GM11168 (cell line): Measurements from ENCODE around the gene WNT3A.

Experiments used
- in situ Hi-C: fragments of 300-500 bp; cut with MboI; formaldehyde crosslinking; loops from one replicate; pipeline ENCODE4 v1.12.0; 2022; ENCODE audit warnings: low sequenced_read_pairs; ENCODE audit not compliant: unreplicated experiment

The WNT3A gene

DNA sequence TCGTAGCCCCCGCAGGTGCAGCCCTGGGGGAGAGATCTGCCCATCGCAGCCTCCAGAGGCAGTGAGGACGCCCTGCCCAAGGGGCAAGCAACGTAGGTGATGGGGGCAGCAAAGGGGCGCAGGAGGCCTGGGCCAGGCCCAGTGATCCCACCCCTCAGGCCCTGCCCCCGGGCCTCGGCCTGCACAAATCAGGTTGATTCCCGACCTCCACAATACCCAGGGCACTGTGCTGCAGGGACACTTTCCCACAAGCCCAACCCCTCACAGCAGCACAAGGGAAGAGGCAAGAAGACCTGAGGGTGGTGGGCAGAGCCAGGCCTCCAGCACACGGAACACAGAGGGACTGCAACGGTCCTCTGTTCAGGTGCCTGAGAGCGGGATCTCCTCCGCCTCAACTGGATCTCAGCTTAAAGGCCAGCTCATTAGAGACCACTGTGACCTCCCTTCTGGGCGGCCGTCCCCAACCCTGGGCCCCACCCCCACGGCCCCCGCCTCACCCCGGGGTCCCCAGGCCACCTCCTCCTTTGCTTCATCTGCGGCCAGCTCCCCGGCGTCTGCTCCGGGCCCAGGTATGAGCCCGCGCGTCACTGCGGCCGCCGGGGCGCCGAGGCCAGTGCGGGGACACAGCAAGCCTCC lies 74.9 kb downstream of the WNT3A start:
- in situ Hi-C loops: no loop called here

DNA sequence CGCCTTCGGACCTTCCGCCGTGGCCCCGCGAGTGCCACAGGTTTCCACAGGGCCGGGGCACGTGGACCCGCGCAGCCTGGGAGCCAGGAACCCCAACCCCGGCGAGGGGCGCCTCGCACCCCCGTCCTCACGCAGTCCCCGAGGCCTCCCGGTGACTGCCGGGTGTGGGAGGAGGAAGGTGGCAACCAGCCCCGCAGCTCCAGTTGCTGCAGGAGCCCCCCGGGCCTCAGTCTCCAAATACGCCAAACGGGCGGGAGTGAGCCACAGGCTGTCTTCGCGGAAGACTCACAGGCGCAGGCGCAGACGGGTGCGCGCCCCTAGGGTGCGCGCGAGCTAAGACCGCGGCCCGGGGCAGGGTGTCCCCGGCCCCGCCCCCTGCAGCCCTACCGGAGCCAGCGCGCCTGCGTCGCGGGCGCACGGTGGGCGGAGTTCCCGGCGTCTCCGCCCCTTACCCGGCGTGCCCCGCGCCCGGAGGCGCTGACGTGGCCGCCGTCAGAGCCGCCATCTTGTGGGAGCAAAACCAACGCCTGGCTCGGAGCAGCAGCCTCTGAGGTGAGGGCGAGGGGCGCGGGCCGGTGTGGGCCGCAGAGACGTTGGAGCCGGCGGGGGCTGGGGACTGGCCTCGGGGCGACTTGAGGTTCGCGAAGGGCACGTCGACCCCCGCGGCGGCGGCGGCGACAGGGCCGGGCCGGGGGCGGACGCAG lies 75.6 kb downstream of the WNT3A start, which contains the start of gene ARF1:
Gene ARF1 (plus strand): TSS at position 495 of the 704 bp plus-strand sequence. CDS start 14,407 bp downstream, outside the sequence.
- in situ Hi-C loops: no loop called here

DNA sequence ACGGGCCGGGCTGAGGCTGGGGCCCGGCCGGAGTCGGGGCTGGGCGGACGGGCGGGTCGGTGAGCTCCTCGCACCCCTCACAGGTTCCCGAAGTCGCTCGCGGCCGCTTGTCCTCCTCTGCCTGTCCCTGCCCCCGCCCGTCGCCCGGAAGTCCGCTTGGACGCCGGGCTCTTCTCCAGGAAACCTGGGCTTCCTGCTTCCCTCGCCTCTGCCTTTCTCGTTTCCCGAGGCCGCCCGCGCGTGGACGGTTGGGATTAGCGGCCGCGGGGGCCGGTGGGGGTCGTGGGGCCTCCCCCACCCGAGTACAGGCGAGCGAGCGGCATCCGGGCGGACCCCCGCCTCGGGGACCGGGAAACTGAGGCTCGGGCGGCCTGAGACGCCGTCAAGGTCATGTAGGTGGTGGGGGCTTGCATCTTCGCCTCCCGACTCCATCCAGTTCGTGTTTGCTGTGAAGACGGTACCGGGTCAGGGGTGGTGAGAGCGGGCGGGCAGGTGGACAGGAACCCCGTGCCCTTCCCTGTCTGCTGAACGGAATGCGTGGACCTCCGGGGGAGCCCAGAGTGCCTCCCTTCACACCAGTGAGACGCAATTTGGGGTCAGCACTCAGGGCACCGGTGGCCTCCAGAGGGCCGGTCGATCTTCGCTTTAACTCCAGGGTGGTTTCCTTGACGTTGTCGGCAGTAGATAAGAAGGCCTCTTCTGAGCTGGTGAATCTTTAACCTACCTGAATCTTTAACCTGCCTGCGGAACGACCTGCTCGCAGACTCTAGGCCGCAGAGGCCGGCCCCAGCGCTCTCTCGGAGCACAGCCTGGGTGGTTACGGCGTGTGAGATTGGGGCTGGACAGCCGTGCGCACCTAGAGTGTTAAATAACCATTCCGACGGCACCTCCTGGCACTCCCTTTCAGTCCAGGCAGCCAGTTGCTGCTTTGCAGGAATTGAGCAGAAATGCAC lies 76.4 kb downstream of the WNT3A start:
- in situ Hi-C loops: no loop called here

DNA sequence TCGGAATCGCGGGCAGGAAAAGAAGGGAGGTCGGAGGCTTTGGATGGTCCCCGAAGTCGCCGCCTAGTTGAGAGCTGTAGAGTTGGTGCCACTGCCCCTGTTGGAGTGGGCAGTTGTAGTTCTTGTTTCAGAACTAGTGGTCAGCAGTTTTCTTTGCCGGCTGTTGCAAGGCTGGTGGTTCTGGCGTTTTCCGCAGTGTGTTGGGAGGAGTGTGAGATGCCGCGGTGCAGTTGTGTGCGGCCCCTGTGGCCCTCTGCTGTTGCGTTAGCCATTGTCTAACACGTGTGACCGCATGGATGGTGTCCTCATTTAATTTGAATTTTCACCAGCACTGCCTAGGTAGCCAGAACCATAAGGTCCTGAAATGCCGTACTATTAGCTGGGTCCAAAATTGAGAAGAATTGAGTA lies 77.1 kb downstream of the WNT3A start:
- in situ Hi-C loops: no loop called here

DNA sequence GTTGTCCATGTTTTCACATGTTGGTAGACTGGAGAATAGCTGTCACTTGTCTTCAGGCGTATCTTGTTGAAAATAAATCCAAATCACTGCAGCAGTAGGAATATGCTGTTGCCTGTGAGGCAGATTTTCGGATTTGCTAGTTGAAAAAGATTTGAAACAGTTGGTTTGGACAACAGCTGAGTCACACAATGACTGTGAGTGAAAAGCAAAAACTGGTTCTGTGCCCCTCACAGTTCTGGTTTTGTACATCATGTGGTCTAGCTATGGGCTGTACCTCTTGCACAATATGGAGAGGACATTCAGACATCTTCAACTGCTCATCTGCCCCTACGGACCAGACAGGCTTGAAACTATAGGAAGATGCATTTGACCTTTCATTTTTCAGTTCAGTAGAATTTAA lies 77.5 kb downstream of the WNT3A start:
- in situ Hi-C loops: no loop called here

DNA sequence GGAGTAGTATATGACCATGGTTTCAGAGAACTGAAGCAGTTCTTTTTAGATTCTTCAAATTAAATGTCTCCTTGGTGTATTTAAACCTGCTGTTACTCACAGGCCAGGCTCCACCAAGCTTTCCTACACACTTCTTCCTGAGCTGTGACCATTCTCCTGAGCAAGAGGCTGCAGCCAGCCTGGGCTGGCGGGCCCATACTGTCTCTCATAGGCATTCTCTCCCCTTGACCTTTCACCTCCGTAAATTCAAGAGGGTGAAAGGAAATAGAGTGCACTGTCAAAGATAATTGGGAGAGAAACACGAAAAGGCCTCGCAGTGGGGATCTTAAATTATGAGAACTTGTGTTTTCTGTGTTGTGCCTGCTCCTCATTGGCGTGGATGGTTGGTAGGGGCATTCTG lies 78.0 kb downstream of the WNT3A start:
- in situ Hi-C loops: no loop called here

DNA sequence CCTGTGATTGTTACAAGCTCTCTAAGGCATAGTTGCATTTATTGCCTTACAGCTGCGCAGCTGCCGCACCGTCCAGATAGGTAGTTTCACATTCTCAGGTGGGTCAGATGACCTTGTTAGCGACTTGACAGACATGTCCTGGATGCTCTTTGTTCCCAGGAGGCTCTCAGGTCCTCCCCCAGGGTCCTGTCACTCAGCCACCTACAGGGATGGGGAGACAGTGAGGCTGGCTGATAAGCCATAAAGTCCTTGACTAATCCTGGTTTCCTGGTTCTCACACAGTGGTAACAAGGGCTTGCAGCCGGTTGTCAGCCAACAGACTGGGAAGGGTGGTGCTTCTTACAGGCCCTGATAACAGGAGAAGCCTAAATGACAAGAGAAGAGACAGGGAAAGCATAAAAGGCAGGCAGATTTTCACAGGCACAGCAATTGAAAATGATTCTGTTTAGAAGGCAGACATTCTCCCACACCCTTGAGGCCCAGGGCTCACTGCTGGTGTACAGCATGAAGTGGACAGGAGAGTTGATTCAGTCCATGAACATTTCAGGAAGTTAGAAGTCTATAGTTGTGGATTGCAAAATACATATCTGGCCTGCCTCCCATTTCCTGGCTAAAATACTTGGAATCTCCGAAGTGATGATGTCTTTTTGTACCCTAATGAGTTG lies 78.6 kb downstream of the WNT3A start:
- in situ Hi-C loops: no loop called here

DNA sequence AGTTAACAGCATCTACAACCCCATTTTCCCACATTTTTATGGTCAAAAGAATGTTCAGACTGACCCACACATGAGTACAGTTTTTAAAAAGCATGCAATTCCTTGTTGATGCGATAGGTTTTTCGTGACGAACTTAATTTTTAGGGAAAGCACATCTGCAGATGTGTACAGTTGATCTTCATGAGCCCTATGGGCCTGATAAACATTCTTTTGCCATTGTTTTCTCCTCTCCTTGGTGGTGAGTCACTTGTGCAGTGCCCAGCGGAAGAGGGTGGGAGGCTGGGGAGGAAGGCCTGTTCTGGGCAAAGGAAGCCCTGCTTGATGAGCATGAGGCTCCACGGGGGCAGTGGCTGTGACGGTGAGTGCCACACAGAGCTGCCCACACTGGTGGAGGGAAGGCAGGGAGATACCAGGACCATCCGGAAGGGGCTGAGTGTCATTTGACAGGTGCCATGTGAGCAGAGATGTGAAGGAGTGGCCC lies 81.0 kb downstream of the WNT3A start:
- in situ Hi-C loops: no loop called here

DNA sequence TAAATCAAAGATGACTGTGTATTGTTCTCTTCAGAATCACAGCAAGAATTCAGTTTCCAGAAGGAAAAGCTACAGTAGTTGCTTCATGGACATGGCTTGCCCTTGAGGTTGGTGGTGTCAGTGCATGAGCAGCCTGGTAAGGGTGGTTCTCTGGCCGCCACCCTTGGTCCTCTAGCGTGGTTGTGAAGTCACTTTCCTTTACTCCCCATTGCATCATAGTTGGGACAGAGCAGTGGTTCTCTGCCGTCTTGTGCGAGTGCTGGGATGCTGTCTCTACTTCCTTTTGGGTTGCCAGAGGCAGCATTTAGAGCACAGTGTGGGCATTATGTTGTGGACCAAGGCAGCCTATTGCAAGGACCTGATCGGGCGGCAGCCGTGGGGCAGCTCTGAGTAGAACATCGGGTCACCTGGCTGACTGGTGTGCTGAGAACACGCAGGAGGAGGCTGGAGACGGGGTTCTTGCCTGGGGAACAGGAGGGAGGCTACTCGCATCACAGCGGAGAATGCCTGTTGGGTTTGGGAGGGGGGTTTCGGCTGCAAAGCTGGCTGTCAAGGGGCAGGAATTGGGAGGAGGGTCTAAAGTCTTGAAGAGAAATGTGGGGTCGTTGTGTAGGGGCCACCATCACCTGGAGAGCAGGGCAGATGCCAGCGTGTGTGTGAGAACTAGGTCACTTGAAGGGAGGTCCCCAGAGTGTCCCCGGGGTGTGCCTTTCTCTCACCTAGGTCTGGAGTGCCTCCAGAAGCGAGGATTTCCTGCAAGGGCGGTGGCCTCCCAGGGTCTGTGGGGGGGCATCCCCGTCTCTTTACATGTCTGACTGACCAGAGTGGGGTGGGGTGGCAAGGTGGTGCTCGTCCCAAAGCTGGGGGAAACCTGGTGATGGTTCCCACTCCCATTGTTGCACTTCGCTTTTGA lies 82.0 kb downstream of the WNT3A start:
- in situ Hi-C loops: no loop called here

DNA sequence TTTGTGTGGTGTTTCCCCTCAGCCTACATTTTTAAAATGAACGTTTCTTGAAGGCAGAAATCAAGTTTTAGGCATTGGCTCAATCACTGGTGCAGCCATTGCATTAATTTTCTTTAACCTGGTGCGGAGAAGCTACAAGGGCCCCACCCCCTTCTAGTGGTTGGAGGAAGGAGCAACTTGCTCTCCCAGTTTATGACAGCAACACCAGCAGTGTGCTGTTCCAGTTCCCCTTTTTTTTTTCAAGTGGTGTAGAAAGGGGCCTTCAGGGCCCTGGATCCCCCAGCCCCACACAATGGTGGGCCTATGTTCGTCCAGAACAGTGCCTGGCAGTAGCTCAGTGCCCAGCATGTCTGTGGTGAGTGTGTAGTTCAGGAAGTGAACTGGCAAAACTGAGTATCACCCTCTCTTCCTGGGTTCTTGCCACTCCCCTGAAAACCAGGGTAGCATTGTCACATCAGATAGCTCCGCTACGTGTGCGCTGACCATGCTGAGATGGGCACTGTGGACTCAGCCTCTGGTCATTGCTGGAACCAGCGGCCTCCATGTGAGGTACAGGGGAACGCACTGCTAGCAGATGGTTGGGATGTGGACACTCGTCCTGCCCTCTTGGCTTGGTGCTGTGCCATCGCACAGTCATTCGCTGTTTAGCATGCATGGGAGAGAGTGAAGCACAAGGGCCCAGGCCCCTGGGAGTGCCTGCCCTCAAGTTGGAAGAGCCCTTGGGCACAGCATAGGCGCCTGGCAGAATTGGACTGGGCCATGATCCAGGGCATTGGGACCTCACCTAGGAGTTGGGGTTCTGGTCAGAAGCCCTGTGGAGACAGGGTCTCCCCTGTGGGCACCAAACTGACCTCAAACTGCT lies 83.0 kb downstream of the WNT3A start:
- in situ Hi-C loops: no loop called here

DNA sequence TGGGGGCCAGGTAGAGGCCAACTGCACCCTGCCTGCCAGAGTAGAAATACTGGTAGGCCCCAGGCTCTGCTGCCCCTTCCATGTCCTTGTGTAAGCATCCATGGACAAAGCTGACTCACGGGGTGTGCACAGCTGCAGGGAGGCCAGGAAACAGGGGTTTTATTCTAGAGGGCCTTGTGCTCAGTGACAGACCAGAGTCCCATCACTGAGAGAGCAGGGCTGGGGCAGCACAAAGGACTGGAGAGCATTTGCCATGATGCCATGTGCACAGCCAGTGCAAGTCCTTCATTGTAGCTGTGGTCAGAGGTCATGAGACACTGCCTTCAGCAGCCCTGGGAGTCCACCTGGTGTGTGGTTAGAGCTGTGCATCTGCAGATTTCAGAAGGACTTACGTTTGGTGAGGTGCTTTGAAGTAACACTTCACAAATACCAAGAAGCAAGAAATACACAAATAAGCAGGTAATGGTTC lies 83.8 kb downstream of the WNT3A start:
- in situ Hi-C loops: no loop called here

DNA sequence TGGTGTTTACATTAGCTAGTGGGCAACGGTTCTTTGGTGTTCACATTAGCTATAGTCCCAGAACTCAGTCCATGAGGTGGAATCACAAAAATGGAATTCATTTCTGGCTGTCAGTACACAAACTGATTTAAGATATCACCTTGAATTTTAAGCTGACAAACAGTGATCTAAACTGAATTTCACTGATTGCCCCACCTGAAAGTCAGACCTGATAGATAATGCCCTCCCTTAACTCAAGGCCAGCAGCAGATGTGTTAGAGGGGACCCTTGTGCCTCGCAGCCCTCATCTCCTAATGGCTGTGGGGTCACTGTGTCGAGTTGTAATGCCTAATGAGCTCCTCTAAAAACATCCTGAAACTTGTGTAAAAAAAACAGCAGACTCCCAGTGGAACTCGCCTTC lies 84.3 kb downstream of the WNT3A start:
- in situ Hi-C loops: no loop called here

DNA sequence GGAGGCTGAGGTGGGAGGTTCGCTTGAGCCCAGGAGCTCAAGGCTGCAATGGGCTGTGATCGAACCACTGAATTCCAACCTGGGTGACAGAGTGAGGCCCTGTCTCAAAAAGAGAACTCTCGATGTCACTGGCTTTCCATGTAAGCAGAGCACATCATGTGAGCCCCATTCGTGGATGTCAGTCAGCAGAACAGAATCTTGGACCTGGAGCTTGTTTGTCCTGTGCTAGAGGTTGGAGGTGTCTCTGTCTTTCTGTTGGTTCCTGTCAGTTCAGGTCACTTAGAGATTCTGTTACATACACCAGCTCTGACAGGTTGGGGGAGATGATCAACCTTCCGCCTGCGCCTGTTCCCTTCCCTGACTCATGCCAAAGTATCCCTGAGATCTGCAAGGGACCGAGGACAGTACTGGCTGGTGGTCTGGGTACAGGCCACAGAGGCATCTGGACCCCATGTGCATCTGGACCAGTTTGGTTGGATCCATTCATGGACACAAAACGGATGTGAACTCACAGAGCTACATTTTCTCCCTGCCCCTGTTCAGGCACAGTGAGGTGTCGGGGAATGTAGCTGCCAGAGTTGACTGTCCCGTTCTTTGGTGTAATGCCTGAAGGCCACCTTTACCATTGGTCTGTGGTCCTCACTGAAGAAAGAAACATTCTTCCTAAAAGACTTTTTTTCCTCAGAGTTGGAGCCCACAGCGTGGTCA lies 85.7 kb downstream of the WNT3A start:
- in situ Hi-C loops: no loop called here

DNA sequence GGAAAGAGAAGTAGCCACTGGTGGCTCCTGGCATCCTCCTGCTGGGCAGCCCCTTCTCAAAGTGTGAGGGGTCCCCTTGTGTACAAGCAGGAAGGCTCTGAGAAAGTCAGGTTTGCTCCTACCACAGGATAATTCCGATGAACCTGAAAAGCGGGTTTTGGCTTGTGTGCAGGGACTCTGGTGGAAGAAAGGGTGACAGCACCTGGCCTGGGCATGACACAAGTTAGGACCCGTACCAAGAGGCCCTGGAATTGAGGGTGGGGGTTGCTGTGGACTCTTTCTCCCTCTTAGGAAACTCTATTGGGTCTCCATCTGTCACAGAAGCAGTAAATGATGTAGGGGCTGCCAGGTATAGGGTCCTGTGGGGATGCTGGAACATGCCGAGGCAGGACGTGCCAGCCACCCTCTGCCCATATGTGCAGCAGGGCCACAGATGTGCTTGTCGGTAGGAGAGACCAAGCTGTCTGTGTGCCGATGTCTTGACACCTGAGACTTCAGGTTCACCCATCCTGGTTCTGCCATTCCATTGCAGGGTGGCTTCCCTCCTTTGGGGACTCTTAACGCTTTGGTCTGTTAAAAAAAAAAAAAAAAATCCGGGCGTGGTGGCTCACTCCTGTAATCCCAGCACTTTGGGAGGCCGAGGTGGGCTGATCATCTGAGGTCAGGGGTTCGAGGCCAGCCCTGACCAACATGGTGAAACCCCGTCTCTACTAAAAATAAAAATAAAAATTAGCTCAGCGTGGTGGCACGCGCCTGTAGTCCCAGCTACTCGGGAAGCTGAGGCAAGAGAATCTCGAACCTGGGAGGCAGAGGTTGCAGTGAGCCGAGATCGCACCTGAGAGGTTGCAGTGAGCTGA lies 86.5 kb downstream of the WNT3A start:
- in situ Hi-C loops: no loop called here

DNA sequence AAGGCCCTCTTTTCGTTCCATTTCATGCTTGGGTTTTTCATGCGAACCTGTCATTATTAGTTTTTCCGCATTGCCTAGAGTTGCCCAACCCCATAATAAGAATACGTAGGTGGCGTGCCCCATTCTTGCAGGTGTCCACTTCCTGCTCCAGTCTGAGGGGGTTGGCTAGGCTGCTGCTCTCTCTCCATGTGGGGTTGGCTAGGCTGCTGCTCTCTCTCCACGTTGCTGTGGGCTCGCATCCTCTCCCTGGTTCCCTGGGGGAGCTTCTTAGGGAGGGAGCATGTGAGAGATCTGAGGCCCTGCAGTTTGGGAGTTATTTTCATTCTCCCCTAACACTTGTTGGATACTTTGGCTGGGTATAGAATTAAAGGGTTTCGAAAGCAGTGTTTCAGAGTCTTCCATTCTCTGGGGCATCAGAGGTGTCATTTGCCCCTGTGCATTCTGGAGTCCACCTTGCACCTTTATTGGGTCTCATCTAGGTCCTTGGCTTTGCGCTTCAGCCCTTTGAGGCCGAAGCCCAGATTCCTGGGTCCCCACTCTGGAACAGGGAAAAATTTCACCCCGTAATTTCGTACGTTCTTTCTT lies 87.7 kb downstream of the WNT3A start:
- in situ Hi-C loops: no loop called here

DNA sequence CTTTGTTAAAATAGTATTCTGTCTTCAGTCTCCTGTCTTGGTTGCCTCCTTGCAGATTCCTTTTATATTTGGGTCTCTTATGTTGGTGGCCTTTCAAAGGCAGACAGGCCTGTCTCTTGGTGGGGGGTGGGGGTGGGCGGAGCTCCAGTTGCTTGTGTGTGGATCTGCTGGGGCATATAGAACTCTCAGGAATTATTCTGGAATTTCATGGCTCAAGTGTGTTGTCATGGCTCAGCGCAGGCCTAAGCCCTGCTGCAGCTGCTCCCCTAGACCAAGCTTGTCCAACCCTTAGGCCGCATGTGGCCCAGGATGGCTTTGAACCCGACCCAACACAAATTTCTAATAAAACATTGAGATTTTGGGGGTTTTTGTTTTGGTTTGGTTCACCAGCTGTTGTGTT lies 88.4 kb downstream of the WNT3A start:
- in situ Hi-C loops: no loop called here
